BJ (cell line): ENCODE results near the gene FAM107B. TPM values are rescaled to one million over a fixed set of nuclear protein-coding genes. Genes with fewer than 3 reads are reported as not detected.

ENCODE experiments used
- CTCF ChIA-PET: fragments of 350-600 bp; formaldehyde crosslinking; extraction: SDS; loops from one replicate; lab custom pipeline; 2021; ENCODE audit warnings: antibody characterized with exemption, inconsistent platforms; lab: Yijun Ruan, JAX
- POLR2A ChIA-PET: fragments of 300-600 bp; sonication (Branson Sonifier 250); formaldehyde crosslinking; extraction: SDS; loops from one replicate; lab custom pipeline; 2021; ENCODE audit warnings: antibody characterized with exemption; lab: Charles Lee
- DNase-seq: peaks from one replicate; pipeline ENCODE4 v3.0.0-alpha.2; 2011; ENCODE audit warnings: low read depth
- H3K27me3 ChIP-seq: 2 replicates; pipeline ENCODE4 v1.6.0; 2011; ENCODE audit warnings: low read length; ENCODE audit not compliant: control insufficient read depth, insufficient read depth
- H3K36me3 ChIP-seq: 2 replicates; pipeline ENCODE4 v1.5.1; 2011; ENCODE audit warnings: low read length; ENCODE audit not compliant: control insufficient read depth, insufficient read depth
- H3K4me3 ChIP-seq: 2 replicates; pipeline ENCODE4 v1.5.1; 2011; ENCODE audit warnings: low read depth, mild to moderate bottlenecking, control low read depth, low read length
- polyA plus RNA-seq: library from polyadenylated mRNA; depleted of rRNA; stranded (reverse); fragments of >200 nt; gene quantifications from 2 replicates; pipeline ENCODE4 v1.2.3, GENCODE V29; 2011
- TF ChIP-seq, protein P1 (sequence below): IDR thresholded peaks from 2 replicates; pipeline ENCODE4 v1.5.1; 2011; ENCODE audit warnings: low read depth, mild to moderate bottlenecking, control low read depth, inconsistent platforms, low read length, moderate library complexity; ENCODE audit not compliant: insufficient read depth

The FAM107B gene
- polyA plus RNA-seq, 1 experiment, result 11.3 TPM

DNA sequence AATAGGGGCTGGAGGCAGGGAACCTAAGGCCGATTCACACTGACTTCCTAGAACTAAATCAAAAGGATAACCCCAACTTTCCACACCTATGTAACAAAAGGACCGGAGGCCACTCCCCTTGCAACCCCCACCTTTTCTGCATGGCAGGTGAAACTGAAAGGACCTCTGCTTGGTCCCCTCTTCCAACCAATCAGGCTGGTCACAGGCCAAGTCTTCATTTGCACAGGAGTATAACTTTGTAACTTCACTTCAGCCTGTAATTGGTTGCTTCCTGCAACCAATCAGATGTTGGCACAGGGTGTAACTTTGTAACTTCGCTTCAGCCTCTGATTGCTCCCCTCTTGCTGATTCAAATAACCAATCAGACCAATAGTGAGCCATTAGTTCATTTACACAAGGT lies 190.0 kb downstream of the FAM107B start:
- TF ChIP-seq, protein P1, sequence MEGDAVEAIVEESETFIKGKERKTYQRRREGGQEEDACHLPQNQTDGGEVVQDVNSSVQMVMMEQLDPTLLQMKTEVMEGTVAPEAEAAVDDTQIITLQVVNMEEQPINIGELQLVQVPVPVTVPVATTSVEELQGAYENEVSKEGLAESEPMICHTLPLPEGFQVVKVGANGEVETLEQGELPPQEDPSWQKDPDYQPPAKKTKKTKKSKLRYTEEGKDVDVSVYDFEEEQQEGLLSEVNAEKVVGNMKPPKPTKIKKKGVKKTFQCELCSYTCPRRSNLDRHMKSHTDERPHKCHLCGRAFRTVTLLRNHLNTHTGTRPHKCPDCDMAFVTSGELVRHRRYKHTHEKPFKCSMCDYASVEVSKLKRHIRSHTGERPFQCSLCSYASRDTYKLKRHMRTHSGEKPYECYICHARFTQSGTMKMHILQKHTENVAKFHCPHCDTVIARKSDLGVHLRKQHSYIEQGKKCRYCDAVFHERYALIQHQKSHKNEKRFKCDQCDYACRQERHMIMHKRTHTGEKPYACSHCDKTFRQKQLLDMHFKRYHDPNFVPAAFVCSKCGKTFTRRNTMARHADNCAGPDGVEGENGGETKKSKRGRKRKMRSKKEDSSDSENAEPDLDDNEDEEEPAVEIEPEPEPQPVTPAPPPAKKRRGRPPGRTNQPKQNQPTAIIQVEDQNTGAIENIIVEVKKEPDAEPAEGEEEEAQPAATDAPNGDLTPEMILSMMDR, result no peak
- ChIA-PET CTCF (interaction anchor here (0.8 kb wide), 1 partner anchor 9 kb away, joined by 3 read pairs; no protein-coding TSS in a partner anchor), POLR2A (no interaction called here)
- DNase-seq, result no peak
- no peak overlapping the region for H3K4me3 ChIP-seq
- no peaks in the 10 kb centered on the region for H3K27me3 ChIP-seq
- peaks cover 1% of the 10 kb centered on the region; the same call in 1 of the 2 replicates for H3K36me3 ChIP-seq

DNA sequence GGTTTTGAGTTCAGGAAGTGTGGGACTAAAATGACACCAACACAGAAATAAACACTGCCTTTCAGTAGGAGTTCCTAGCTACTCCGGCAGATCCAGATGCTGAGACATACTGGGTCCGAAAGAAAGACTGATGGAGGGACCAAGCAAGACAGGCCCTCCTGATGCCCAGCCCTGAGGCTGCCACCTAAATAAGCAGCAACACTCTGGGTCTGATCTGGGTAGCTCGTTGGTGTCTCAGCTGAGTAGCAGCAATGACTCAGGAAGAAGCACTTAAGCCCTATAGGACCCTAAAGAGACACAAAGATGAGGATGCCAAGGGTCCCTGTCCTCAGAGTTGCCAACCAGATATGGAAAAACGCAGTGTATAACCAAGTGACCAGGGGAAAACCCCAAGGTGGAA lies 190.7 kb downstream of the FAM107B start:
- POLR2A ChIA-PET, result no interaction called here
- CTCF ChIA-PET, result interaction anchor here (0.8 kb wide), 1 partner anchor 9 kb away, joined by 3 read pairs; no protein-coding TSS in a partner anchor
- Histone ChIP-seq H3K4me3 (no peak overlapping the region), H3K36me3 (peaks cover 1% of the 10 kb centered on the region; the same call in 1 of the 2 replicates), H3K27me3 (no peaks in the 10 kb centered on the region)
- no peak for DNase-seq
- TF ChIP-seq, protein P1, result no peak

- H3K36me3 ChIP-seq, result peaks cover 1% of the 10 kb centered on the region; the same call in 1 of the 2 replicates
- no peak for DNase-seq
- POLR2A ChIA-PET, result no interaction called here
- H3K4me3 ChIP-seq, result no peak overlapping the region
- TF ChIP-seq, protein P1, result no peak
- no peaks in the 10 kb centered on the region for H3K27me3 ChIP-seq
- CTCF ChIA-PET, result no interaction called here
These were observed 191.4 kb downstream of the FAM107B start for GRCh38 chr10:14583252-14583651.

DNA sequence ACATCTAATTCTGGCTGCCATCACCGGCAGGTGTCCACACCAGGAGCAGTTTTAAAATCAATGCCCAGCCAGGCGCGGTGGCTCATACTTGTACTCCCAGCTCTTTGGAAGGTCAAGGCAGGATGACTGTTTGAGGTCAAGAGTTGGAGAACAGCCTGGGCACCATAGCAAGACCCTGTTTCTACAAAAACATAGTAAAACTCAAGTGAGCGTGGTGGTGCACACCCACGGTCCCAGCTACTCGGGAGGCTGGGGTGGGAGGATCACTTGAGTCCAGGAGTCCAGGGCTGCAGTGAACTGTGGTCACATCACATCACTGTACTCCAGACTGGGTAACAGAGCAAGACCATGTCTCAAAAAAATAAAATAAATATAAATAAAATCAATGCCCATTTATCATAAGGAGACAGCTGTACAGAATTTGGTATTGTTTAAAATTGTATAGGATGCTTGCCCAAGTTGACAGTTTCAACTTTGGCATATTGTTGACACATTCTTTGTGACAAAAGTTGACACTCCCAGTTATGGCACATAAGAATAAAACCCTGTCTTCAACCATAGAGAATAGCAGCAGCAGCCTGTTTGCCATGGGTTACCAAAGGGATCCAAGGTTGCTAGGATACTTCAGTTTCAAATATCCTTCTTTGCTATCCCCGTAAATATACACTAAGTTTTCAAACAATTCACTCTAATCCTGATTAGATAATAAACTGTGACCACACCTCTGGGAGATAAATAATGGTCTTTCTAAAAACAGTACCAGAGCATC lies 193.0 kb downstream of the FAM107B start:
- DNase-seq, result no peak
- CTCF ChIA-PET, result no interaction called here
- TF ChIP-seq, protein P1, result no peak

GRCh38 chr10:14580671-14581332 lies 193.9 kb downstream of the FAM107B start:
- CTCF ChIA-PET, result no interaction called here
- Histone ChIP-seq H3K36me3 (peaks cover 1% of the 10 kb centered on the region; the same call in 1 of the 2 replicates), H3K27me3 (no peaks in the 10 kb centered on the region), H3K4me3 (no peak overlapping the region)
- POLR2A ChIA-PET, result no interaction called here
- no peak for DNase-seq
- TF ChIP-seq, protein P1, result no peak

More for the DNA sequence above, 193.0 kb downstream of the FAM107B start:
- peaks cover 1% of the 10 kb centered on the region; the same call in 1 of the 2 replicates for H3K36me3 ChIP-seq
- H3K27me3 ChIP-seq, result no peaks in the 10 kb centered on the region
- no peak overlapping the region for H3K4me3 ChIP-seq
- POLR2A ChIA-PET, result no interaction called here
